Endothelial cell of umbilical vein (primary cell): ENCODE data around the gene EVA1A.

ENCODE experiments used
- CTCF ChIP-seq, 2 donors: IDR thresholded peaks; 1 replicate in 1 of 2; 2 replicates in 1 of 2; pipeline ENCODE4 v1.5.1; 2011; ENCODE audit warnings: low read length in 2 of 2, mild to moderate bottlenecking in 2 of 2, moderate library complexity in 2 of 2, control low read depth in 1 of 2, inconsistent platforms in 1 of 2, low read depth in 1 of 2; ENCODE audit not compliant: insufficient read depth in 1 of 2; ENCODE audit errors: extremely low read depth in 1 of 2
- EZH2 ChIP-seq: IDR thresholded peaks from 2 replicates; pipeline ENCODE4 v1.6.1; 2012; ENCODE audit warnings: borderline replicate concordance, low read depth, mild to moderate bottlenecking, moderate library complexity, low read length, inconsistent platforms; ENCODE audit not compliant: severe bottlenecking
- GATA2 ChIP-seq: IDR thresholded peaks from 2 replicates; pipeline ENCODE4 v1.7.0; 2011; ENCODE audit warnings: low read depth, mild to moderate bottlenecking, moderate library complexity, mixed read lengths, low read length; ENCODE audit not compliant: insufficient read length, insufficient read depth
- POLR2A ChIP-seq: IDR thresholded peaks from 2 replicates; pipeline ENCODE4 v1.6.1; 2012; ENCODE audit warnings: low read depth, mild to moderate bottlenecking, control low read depth, low read length
- POLR2AphosphoS5 ChIP-seq: IDR thresholded peaks from 2 replicates; pipeline ENCODE4 v1.6.1; 2012; ENCODE audit warnings: low read depth, mild to moderate bottlenecking, control low read depth, low read length, moderate library complexity; ENCODE audit not compliant: insufficient read depth

GRCh38 chr2:75488157-75488556, 72.6 kb downstream of the EVA1A start:
- no peak for TF ChIP-seq GATA2
- TF ChIP-seq CTCF (IDR thresholded peaks at IDR 0.05; ENCODE audit: extremely low read depth in 1 of 2, insufficient read depth in 1 of 2, low read depth in 1 of 2, low read length in 2 of 2): no peak
- TF ChIP-seq EZH2: no peak
- TF ChIP-seq POLR2AphosphoS5: no peak
- no peak for TF ChIP-seq POLR2A
